ENCODE results near the gene FAXC.

The FAXC gene

GRCh38 chr6:99349171-99350141 lies at the start of gene FAXC:
Gene FAXC, minus strand, starts transcription at chr6:99349674. Its CDS starts 302 bp downstream, at chr6:99349372.
- DNase-seq (ENCODE audit: low read depth in 2 of 3, low spot score in 2 of 3): no peak

- no peak for DNase-seq (ENCODE audit: low read depth in 2 of 3, low spot score in 2 of 3)
These were observed 47.8 kb upstream of the FAXC start for GRCh38 chr6:99397287-99397686.

- peak; percentile 44 to 53 (median 50) for DNase-seq (ENCODE audit: low read depth in 2 of 3, low spot score in 2 of 3)
These were observed 44.4 kb upstream of the FAXC start, which contains the start of gene COQ3 for GRCh38 chr6:99393698-99394531. Gene COQ3, minus strand, starts transcription at chr6:99394195. Its CDS starts 16 bp downstream, at chr6:99394179.

- DNase-seq (ENCODE audit: low read depth in 2 of 3, low spot score in 2 of 3): no peak
These were observed 43.9 kb upstream of the FAXC start for GRCh38 chr6:99393366-99393697.

- no peak for DNase-seq (ENCODE audit: low read depth in 2 of 3, low spot score in 2 of 3)
These were observed 41.4 kb upstream of the FAXC start for GRCh38 chr6:99390896-99391295.

GRCh38 chr6:99384507-99384906 lies 35.0 kb upstream of the FAXC start:
- DNase-seq (ENCODE audit: low read depth in 2 of 3, low spot score in 2 of 3): no peak

GRCh38 chr6:99378636-99379035 lies 29.2 kb upstream of the FAXC start:
- DNase-seq (ENCODE audit: low read depth in 2 of 3, low spot score in 2 of 3): no peak

- DNase-seq (ENCODE audit: low read depth in 2 of 3, low spot score in 2 of 3): no peak
These were observed 20.1 kb upstream of the FAXC start for GRCh38 chr6:99369533-99369932.

- DNase-seq (ENCODE audit: low read depth in 2 of 3, low spot score in 2 of 3): no peak
These were observed 17.4 kb upstream of the FAXC start for GRCh38 chr6:99366852-99367251.

GRCh38 chr6:99364026-99364425 lies 14.6 kb upstream of the FAXC start:
- no peak for DNase-seq (ENCODE audit: low read depth in 2 of 3, low spot score in 2 of 3)

GRCh38 chr6:99362678-99363268 lies 13.3 kb upstream of the FAXC start:
- DNase-seq (ENCODE audit: low read depth in 2 of 3, low spot score in 2 of 3): no peak

GRCh38 chr6:99359800-99360199 lies 10.3 kb upstream of the FAXC start:
- DNase-seq (ENCODE audit: low read depth in 2 of 3, low spot score in 2 of 3): no peak

GRCh38 chr6:99356641-99357040 lies 7.2 kb upstream of the FAXC start:
- no peak for DNase-seq (ENCODE audit: low read depth in 2 of 3, low spot score in 2 of 3)

GRCh38 chr6:99354983-99355382 lies 5.5 kb upstream of the FAXC start:
- DNase-seq (ENCODE audit: low read depth in 2 of 3, low spot score in 2 of 3): no peak

- no peak for DNase-seq (ENCODE audit: low read depth in 2 of 3, low spot score in 2 of 3)
These were observed 3.7 kb upstream of the FAXC start for GRCh38 chr6:99353126-99353525.

- no peak for DNase-seq (ENCODE audit: low read depth in 2 of 3, low spot score in 2 of 3)
These were observed 1.1 kb upstream of the FAXC start for GRCh38 chr6:99350573-99350972.

- DNase-seq (ENCODE audit: low read depth in 2 of 3, low spot score in 2 of 3): no peak
These were observed 945 bp downstream of the FAXC start for GRCh38 chr6:99348288-99349170.

GRCh38 chr6:99347804-99348203 lies 1.7 kb downstream of the FAXC start:
- no peak for DNase-seq (ENCODE audit: low read depth in 2 of 3, low spot score in 2 of 3)

GRCh38 chr6:99346595-99346994 lies 2.9 kb downstream of the FAXC start:
- DNase-seq (ENCODE audit: low read depth in 2 of 3, low spot score in 2 of 3): no peak

- DNase-seq (ENCODE audit: low read depth in 2 of 3, low spot score in 2 of 3): no peak
These were observed 4.3 kb downstream of the FAXC start for GRCh38 chr6:99345164-99345563.

- no peak for DNase-seq (ENCODE audit: low read depth in 2 of 3, low spot score in 2 of 3)
These were observed 5.2 kb downstream of the FAXC start for GRCh38 chr6:99344289-99344688.
